Astrocyte (in vitro differentiated cells and primary cell): ENCODE measurements around the gene CCDC187.

ENCODE experiments used
- CTCF ChIP-seq: IDR thresholded peaks from 2 replicates; pipeline ENCODE4 v1.5.1; 2011; ENCODE audit warnings: low read depth, mild to moderate bottlenecking, inconsistent platforms, low read length, moderate library complexity; ENCODE audit not compliant: insufficient read depth
- EZH2 ChIP-seq: IDR thresholded peaks from 2 replicates; pipeline ENCODE4 v1.6.1; 2012; ENCODE audit warnings: mild to moderate bottlenecking, low read length, inconsistent platforms; ENCODE audit not compliant: insufficient read depth

DNA sequence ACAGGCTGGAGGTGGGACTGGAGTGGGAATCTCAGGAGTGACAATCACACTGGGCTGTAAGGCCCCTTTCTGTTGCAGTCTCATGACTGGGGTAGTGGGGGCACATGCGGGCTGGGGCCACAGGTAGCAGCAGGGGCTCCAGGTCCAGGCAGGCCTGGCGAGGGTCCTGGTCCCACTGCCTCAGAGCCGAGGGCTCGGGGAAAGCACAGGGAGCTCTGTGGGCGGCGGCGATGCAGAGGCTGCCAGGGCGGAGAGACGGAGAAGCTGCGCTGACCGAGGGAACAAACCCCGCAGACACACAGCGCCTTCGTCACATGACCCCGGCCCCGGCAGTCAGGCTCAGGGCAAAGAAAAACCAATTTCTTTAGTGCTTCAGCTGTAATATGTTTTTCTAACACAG is 93.6 kb downstream of the CCDC187 start:
- TF ChIP-seq CTCF (no peak), EZH2 (no peak)
